HepG2 (cell line): ENCODE data around the gene RTN4RL2. TPM values are rescaled to one million over a fixed set of nuclear protein-coding genes. Genes with fewer than 3 reads are reported as not detected.

Experiments
- ATAC-seq: fragments of 200-7000 bp; cut with Tn5 transposase; 3 replicates; pipeline ENCODE4 v1.9.1; 2020; ENCODE audit warnings: mild to moderate bottlenecking, moderate library complexity
- BruUV-seq: library from RNA; stranded (reverse); fragments of 400-500 nt; replicated peaks from 2 replicates; lab custom pipeline; 2021; lab: Mats Ljungman, UMichigan
- CTCF ChIA-PET: fragments of 300-600 bp; formaldehyde crosslinking; extraction: SDS; loops from one replicate; lab custom pipeline; 2021; ENCODE audit warnings: low total read pairs, inconsistent platforms, low intra/inter-chr PET ratio; lab: Yijun Ruan, JAX
- POLR2A ChIA-PET: fragments of 350-600 bp; sonication (Branson Sonifier 250); formaldehyde crosslinking; loops from one replicate; lab custom pipeline; 2020; ENCODE audit warnings: antibody characterized with exemption, inconsistent platforms; lab: Yijun Ruan, JAX
- DNase-seq: peaks from one replicate; pipeline ENCODE4 v3.0.0-alpha.2; 2015; ENCODE audit warnings: low spot score
- FAIRE-seq: peaks from 3 replicates; lab custom pipeline; 2011; peaks lifted over from hg19 to GRCh38; lab: Jason Lieb, UNC
- H2AFZ ChIP-seq: one replicate; pipeline ENCODE4 v1.6.1; 2011; ENCODE audit warnings: low read length, inconsistent platforms
- H3K27ac ChIP-seq: fragments of 300-600 bp; 3 replicates; pipeline ENCODE4 v1.8.0; 2011; ENCODE audit warnings: mixed run types, mild to moderate bottlenecking, mixed read lengths, low read length, inconsistent platforms; ENCODE audit not compliant: insufficient read depth; ENCODE audit errors: extremely low read length
- H3K27me3 ChIP-seq, 2 experiments: fragments of 200-600 bp in 1 of 2; 2 replicates in 1 of 2; 3 replicates in 1 of 2; pipeline versions ENCODE4 v1.6.0 to v1.8.0; 2011; ENCODE audit warnings: low read length in 2 of 2, mild to moderate bottlenecking in 2 of 2, moderate library complexity in 2 of 2, inconsistent platforms in 1 of 2; ENCODE audit not compliant: insufficient read depth in 2 of 2, control insufficient read depth in 1 of 2
- H3K36me3 ChIP-seq, 2 experiments: fragments of 200-600 bp in 1 of 2; replicated peaks in 1 of 2; 2 replicates in 1 of 2; 3 replicates in 1 of 2; pipeline versions ENCODE4 v1.5.1 to v1.8.0; 2011; ENCODE audit warnings: low read length in 2 of 2, inconsistent platforms in 1 of 2; ENCODE audit not compliant: insufficient read depth in 2 of 2, control insufficient read depth in 1 of 2
- H3K4me1 ChIP-seq: 2 replicates; pipeline ENCODE4 v1.5.1; 2012; ENCODE audit warnings: low read length, inconsistent platforms; ENCODE audit not compliant: insufficient read depth
- H3K4me2 ChIP-seq: 2 replicates; pipeline ENCODE4 v1.6.0; 2011; ENCODE audit warnings: low read depth, low read length, inconsistent platforms
- H3K4me3 ChIP-seq, 3 experiments: fragments of 200-600 bp in 1 of 3; sonication (generic), shearing (Covaris generic) in 1 of 3; replicated peaks in 1 of 3; 2 replicates each; pipeline ENCODE4 v1.5.1; 2011 to 2016; ENCODE audit warnings: low read length in 3 of 3, inconsistent platforms in 2 of 3, low read depth in 2 of 3, mild to moderate bottlenecking in 2 of 3, control low read depth in 1 of 3, mixed read lengths in 1 of 3; ENCODE audit not compliant: insufficient read depth in 1 of 3
- H3K79me2 ChIP-seq: one replicate; pipeline ENCODE4 v1.6.1; 2011; ENCODE audit warnings: low read length, inconsistent platforms; ENCODE audit not compliant: insufficient read depth
- H3K9ac ChIP-seq: 2 replicates; pipeline ENCODE4 v1.6.0; 2011; ENCODE audit warnings: mild to moderate bottlenecking, low read depth, low read length, inconsistent platforms; ENCODE audit not compliant: insufficient read depth
- H3K9me3 ChIP-seq: 2 replicates; pipeline ENCODE4 v1.5.1; 2012; ENCODE audit warnings: mild to moderate bottlenecking, low read length
- H4K20me1 ChIP-seq: 2 replicates; pipeline ENCODE4 v1.6.0; 2011; ENCODE audit warnings: inconsistent platforms, mild to moderate bottlenecking, low read length, moderate library complexity; ENCODE audit not compliant: insufficient read depth
- ASH2L ChIP-seq: fragments of 300-600, 200-600 bp; sonication (generic); IDR thresholded peaks from 2 replicates; pipeline ENCODE4 v1.7.0; 2017; ENCODE audit warnings: low read depth, mild to moderate bottlenecking, moderate library complexity, mixed read lengths, low read length; ENCODE audit not compliant: insufficient read length
- ELF1 ChIP-seq: sonication (generic); formaldehyde crosslinking; IDR thresholded peaks from 2 replicates; pipeline ENCODE4 v1.4.0; 2020; ENCODE audit warnings: missing genetic modification reagents
- ELF3 ChIP-seq: IDR thresholded peaks from 2 replicates; pipeline ENCODE4 v1.6.1; 2016; ENCODE audit warnings: missing genetic modification reagents, missing compliant biosample characterization
- ETV5 ChIP-seq: IDR thresholded peaks from 2 replicates; pipeline ENCODE4 v1.6.1; 2018; ENCODE audit warnings: missing biosample characterization, missing genetic modification reagents, inconsistent platforms, borderline replicate concordance
- PAXIP1 ChIP-seq: sonication (generic); formaldehyde crosslinking; conservative IDR thresholded peaks from 2 replicates; pipeline ENCODE4 v1.4.0; 2020; ENCODE audit warnings: mild to moderate bottlenecking, missing genetic modification reagents, moderate library complexity
- SAP130 ChIP-seq: IDR thresholded peaks from 2 replicates; pipeline ENCODE4 v1.6.1; 2016; ENCODE audit warnings: low read depth
- ZNF616 ChIP-seq: sonication (generic); formaldehyde crosslinking; IDR thresholded peaks from 2 replicates; pipeline ENCODE4 v1.5.0; 2020; ENCODE audit warnings: low read depth, mild to moderate bottlenecking, missing genetic modification reagents
- WGBS: methylation state at CpG from one replicate; pipeline ENCODE4 v1.1.6; 2017; ENCODE audit warnings: low lambda C conversion rate; 5-methylcytosine and 5-hydroxymethylcytosine counted together
- in situ Hi-C: cut with HindIII; loops from 2 replicates; pipeline ENCODE4 v1.10.0; 2017; ENCODE audit warnings: low pct_unique_long_range_greater_than_20kb; ENCODE audit not compliant: extremely low pct_ligation_motif_present
- intact Hi-C: fragments of 100-400 bp; cut with micrococcal nuclease; formaldehyde crosslinking; loops from one replicate; pipeline ENCODE4 v1.10.0; 2022; ENCODE audit not compliant: unreplicated experiment
- polyA plus RNA-seq, 8 experiments: library from polyadenylated mRNA; depleted of rRNA in 3 of 8; stranded (reverse) in 7 of 8; unstranded in 1 of 8; fragments of >200 nt; fragmentation: Illumina TruSeq in 4 of 8; extraction: Trizol in 4 of 8; gene quantifications; 2 replicates each; pipeline versions ENCODE4 v1.2.1 to v1.2.3, GENCODE V29; 2011 to 2016; ENCODE audit warnings: low read depth in 4 of 8, missing spikeins in 1 of 8, mixed read lengths in 1 of 8; ENCODE audit not compliant: insufficient read depth in 1 of 8
- total RNA-seq, 5 experiments: library from RNA; depleted of rRNA; stranded (reverse); fragments of >200 nt; fragmentation: Illumina TruSeq; extraction: Trizol; gene quantifications; 2 replicates each; pipeline ENCODE4 v1.2.3, GENCODE V29; 2016; ENCODE audit warnings: low read depth in 1 of 5

Gene RTN4RL2
- total and polyA plus RNA-seq, 2 of the 13 experiments (the other 11 are each of a cell fraction or from before 2014, with no cell fraction given): 1.3 to 4.3 TPM

- Histone ChIP-seq H3K4me3 (no peak overlapping the region), H3K9ac (no peak overlapping the region), H2AFZ (no peak overlapping the region), H3K9me3 (no peaks in the 10 kb centered on the region), H3K27ac (no peak overlapping the region), H4K20me1 (no peaks in the 10 kb centered on the region), H3K4me2 (peak overlapping the region; percentile 32; the same call in 1 of the 2 replicates), H3K4me1 (peaks cover 65% of the 10 kb centered on the region)
- FAIRE-seq: no peak
- DNase-seq: no peak
- ATAC-seq: no peak
- in situ Hi-C loops: no loop called here
- 21% methylated on average over 5 of the region's 5 CpGs for WGBS
- intact Hi-C loops: no loop called here
- POLR2A ChIA-PET: no interaction called here
- CTCF ChIA-PET: no interaction called here
- no TSS peak for BruUV-seq
- TF ChIP-seq ASH2L (no peak), ELF1 (CRISPR knock-in tag) (peak; percentile 45), PAXIP1 (CRISPR knock-in tag) (peak; percentile 40; the same call in 1 of the 2 replicates), ETV5 (CRISPR knock-in tag) (peak; percentile 33; the same call in 1 of the 2 replicates), ELF3 (CRISPR knock-in tag) (peak; percentile 63), ZNF616 (CRISPR knock-in tag) (no peak), SAP130 (CRISPR knock-in tag) (peak; percentile 33; the same call in 1 of the 2 replicates)
- TF ChIP-seq, all 625 proteins: peak for 5
- Histone ChIP-seq H3K79me2 (no peaks in the 10 kb centered on the region), H3K27me3 (peaks cover 0 to 2% of the 10 kb centered on the region in 2 experiments; a peak in 1 of 5 replicates), H3K36me3 (no peaks in the 10 kb centered on the region)
These were observed 28.2 kb upstream of the RTN4RL2 start for GRCh38 chr11:57432149-57432561.
